Thyroid gland (tissue), 4 donors: ENCODE results near the gene SEMA4D. TPM values are rescaled to one million over a fixed set of nuclear protein-coding genes. Genes with fewer than 3 reads are reported as not detected.
A peak's percentile ranks its signal among the peaks of the same experiment; 100 is the strongest.

Source experiments
- DNase-seq, 2 donors: peaks; one replicate each; pipeline ENCODE4 v3.0.0-alpha.2; 2019
- H3K27ac ChIP-seq, 3 donors: fragments of 200-600 bp; sonication (generic); 1 replicate in 2 of 3; 2 replicates in 1 of 3; pipeline ENCODE4 v1.5.1; 2016 to 2019; ENCODE audit warnings: mild to moderate bottlenecking in 1 of 3, moderate library complexity in 1 of 3
- H3K27me3 ChIP-seq: fragments of 200-600 bp; sonication (generic); one replicate; pipeline ENCODE4 v1.5.1; 2019
- H3K36me3 ChIP-seq, 2 donors: fragments of 200-600 bp; sonication (generic); one replicate each; pipeline ENCODE4 v1.5.1; 2016 to 2019
- H3K4me1 ChIP-seq, 2 donors: fragments of 200-600 bp; sonication (generic); one replicate each; pipeline ENCODE4 v1.5.1; 2017 to 2019
- H3K4me3 ChIP-seq, 3 donors: fragments of 200-600 bp; sonication (generic); replicated peaks in 1 of 3; 1 replicate in 2 of 3; 2 replicates in 1 of 3; pipeline ENCODE4 v1.5.1; 2016; ENCODE audit warnings: mild to moderate bottlenecking in 1 of 3
- H3K9me3 ChIP-seq: fragments of 200-600 bp; sonication (generic); one replicate; pipeline ENCODE4 v1.5.1; 2017
- POLR2A ChIP-seq, 2 donors: fragments of 450-650 bp; IDR thresholded peaks; one replicate each; pipeline ENCODE4 v1.6.1; 2017; ENCODE audit warnings: antibody characterized with exemption in 2 of 2, mild to moderate bottlenecking in 2 of 2, moderate library complexity in 1 of 2
- WGBS, 2 donors: methylation state at CpG; one replicate each; pipeline ENCODE4 v1.1.5; 2017; 5-methylcytosine and 5-hydroxymethylcytosine counted together
- intact Hi-C: fragments of 100-400 bp; cut with DNase I; formaldehyde crosslinking; loops from one replicate; pipeline ENCODE4 v1.15.1; 2023
- total RNA-seq, 4 donors: library from RNA; depleted of rRNA; stranded (reverse); fragments of >200 nt; gene quantifications; one replicate each; pipeline ENCODE4 v1.2.3, GENCODE V29; 2016
- TF ChIP-seq, protein P1 (sequence below), 6 experiments: fragments of 200-600 bp in 3 of 6; fragments of 450-650 bp in 3 of 6; sonication (generic) in 3 of 6; IDR thresholded peaks; one replicate each; pipeline ENCODE4 v1.5.1; 2016 to 2019; ENCODE audit warnings: antibody characterized with exemption in 6 of 6, mild to moderate bottlenecking in 2 of 6, inconsistent platforms in 1 of 6, moderate library complexity in 1 of 6

SEMA4D gene
- total RNA-seq, 4 donors from 2014 or later = 19.9 to 29.6 (median 28.9) TPM

GRCh38 chr9:89379508-89380115, 118.3 kb downstream of the SEMA4D start:
- no peak for DNase-seq
- Histone ChIP-seq H3K27ac (peak overlapping the region; percentile 74 to 96 (median 89)), H3K9me3 (no peaks in the 10 kb centered on the region), H3K4me1 (peaks cover 35 to 59% of the 10 kb centered on the region in 2 donors), H3K4me3 (no peak overlapping the region), H3K36me3 (no peaks in the 10 kb centered on the region), H3K27me3 (no peaks in the 10 kb centered on the region)
- no peak for TF ChIP-seq POLR2A (IDR thresholded peaks at IDR 0.05)
- TF ChIP-seq, protein P1, sequence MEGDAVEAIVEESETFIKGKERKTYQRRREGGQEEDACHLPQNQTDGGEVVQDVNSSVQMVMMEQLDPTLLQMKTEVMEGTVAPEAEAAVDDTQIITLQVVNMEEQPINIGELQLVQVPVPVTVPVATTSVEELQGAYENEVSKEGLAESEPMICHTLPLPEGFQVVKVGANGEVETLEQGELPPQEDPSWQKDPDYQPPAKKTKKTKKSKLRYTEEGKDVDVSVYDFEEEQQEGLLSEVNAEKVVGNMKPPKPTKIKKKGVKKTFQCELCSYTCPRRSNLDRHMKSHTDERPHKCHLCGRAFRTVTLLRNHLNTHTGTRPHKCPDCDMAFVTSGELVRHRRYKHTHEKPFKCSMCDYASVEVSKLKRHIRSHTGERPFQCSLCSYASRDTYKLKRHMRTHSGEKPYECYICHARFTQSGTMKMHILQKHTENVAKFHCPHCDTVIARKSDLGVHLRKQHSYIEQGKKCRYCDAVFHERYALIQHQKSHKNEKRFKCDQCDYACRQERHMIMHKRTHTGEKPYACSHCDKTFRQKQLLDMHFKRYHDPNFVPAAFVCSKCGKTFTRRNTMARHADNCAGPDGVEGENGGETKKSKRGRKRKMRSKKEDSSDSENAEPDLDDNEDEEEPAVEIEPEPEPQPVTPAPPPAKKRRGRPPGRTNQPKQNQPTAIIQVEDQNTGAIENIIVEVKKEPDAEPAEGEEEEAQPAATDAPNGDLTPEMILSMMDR (IDR thresholded peaks at IDR 0.05) = no peak
- intact Hi-C loops = loop anchor here (10.0 kb wide), 1 partner anchor 165 kb away; no protein-coding TSS in a partner anchor
- 84 to 89% methylated on average over 14 of the region's 14 CpGs for WGBS, 2 donors

DNA sequence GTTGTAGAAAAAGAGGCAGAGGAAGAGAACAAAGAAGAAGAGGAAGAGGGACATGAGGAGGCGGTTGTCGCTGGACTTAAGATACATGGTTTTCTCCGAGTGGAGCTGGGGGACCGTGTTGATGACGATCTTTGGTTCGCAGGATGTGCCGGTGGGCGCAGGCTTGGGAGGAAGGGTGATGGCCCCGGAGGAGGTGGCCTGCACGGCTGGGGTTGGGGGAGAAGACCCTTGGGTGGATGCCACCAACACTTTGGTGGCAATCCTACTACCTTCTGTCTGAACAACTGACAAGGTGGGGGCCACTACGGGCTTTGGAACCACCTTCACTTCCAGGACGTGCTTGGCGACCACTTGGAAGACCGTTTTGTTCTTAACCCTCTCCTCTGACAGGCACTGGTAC, 118.9 kb downstream of the SEMA4D start:
- Histone ChIP-seq H3K4me1 (peaks cover 35 to 60% of the 10 kb centered on the region in 2 donors), H3K27ac (peak overlapping the region in 2 of 3 donors; percentile 89 to 96), H3K4me3 (no peak overlapping the region), H3K36me3 (no peaks in the 10 kb centered on the region), H3K9me3 (no peaks in the 10 kb centered on the region), H3K27me3 (no peaks in the 10 kb centered on the region)
- DNase-seq = no peak
- TF ChIP-seq, protein P1 (IDR thresholded peaks at IDR 0.05) = no peak
- TF ChIP-seq POLR2A (IDR thresholded peaks at IDR 0.05) = no peak
- 95% methylated on average over 14 of the region's 14 CpGs for whole genome bisulfite sequencing, 2 donors
- intact Hi-C loops = loop anchor here (10.0 kb wide), 1 partner anchor 166 kb away; no protein-coding TSS in a partner anchor

GRCh38 chr9:89378541-89378940, 119.4 kb downstream of the SEMA4D start:
- WGBS, 2 donors = 96 to 98% methylated on average over 21 of the region's 21 CpGs
- no peak for DNase-seq
- Histone ChIP-seq H3K27me3 (no peaks in the 10 kb centered on the region), H3K27ac (no peak overlapping the region), H3K4me3 (no peak overlapping the region), H3K4me1 (peaks cover 35 to 60% of the 10 kb centered on the region in 2 donors), H3K9me3 (no peaks in the 10 kb centered on the region), H3K36me3 (no peaks in the 10 kb centered on the region)
- TF ChIP-seq, protein P1 (IDR thresholded peaks at IDR 0.05) = no peak
- TF ChIP-seq POLR2A (IDR thresholded peaks at IDR 0.05) = no peak
- intact Hi-C loops = loop anchor here (10.0 kb wide), 1 partner anchor 166 kb away; no protein-coding TSS in a partner anchor

- H3K36me3 ChIP-seq = no peaks in the 10 kb centered on the region
- 92 to 93% methylated on average over 12 of the region's 12 CpGs for WGBS, 2 donors
- peaks cover 35 to 54% of the 10 kb centered on the region in 2 donors for H3K4me1 ChIP-seq
- H3K9me3 ChIP-seq = no peaks in the 10 kb centered on the region
- intact Hi-C loops = loop anchor here (10.0 kb wide), 1 partner anchor 167 kb away; no protein-coding TSS in a partner anchor
- DNase-seq = no peak
- H3K27ac ChIP-seq = peak overlapping the region in 1 of 3 donors; percentile 17
- no peak for TF ChIP-seq POLR2A (IDR thresholded peaks at IDR 0.05)
- TF ChIP-seq, protein P1 (IDR thresholded peaks at IDR 0.05) = no peak
- H3K27me3 ChIP-seq = no peaks in the 10 kb centered on the region
- no peak overlapping the region for H3K4me3 ChIP-seq
These were observed 120.5 kb downstream of the SEMA4D start for GRCh38 chr9:89377411-89377810.

- 87 to 92% methylated on average over 17 of the region's 17 CpGs for WGBS, 2 donors
- Histone ChIP-seq H3K36me3 (no peaks in the 10 kb centered on the region), H3K4me1 (peaks cover 33 to 48% of the 10 kb centered on the region in 2 donors), H3K27me3 (no peaks in the 10 kb centered on the region), H3K27ac (peak overlapping the region in 2 of 3 donors; percentile 28 to 76), H3K9me3 (no peaks in the 10 kb centered on the region), H3K4me3 (no peak overlapping the region)
- no peak for DNase-seq
- TF ChIP-seq POLR2A (IDR thresholded peaks at IDR 0.05) = no peak
- TF ChIP-seq, protein P1 (IDR thresholded peaks at IDR 0.05) = no peak
- intact Hi-C loops = loop anchor here (10.0 kb wide), 1 partner anchor 168 kb away; no protein-coding TSS in a partner anchor
These were observed 121.1 kb downstream of the SEMA4D start for GRCh38 chr9:89376741-89377351.
